Liver (tissue), 9 donors: ENCODE results near the gene SLC46A1. TPM values are rescaled to one million over a fixed set of nuclear protein-coding genes. Genes with fewer than 3 reads are reported as not detected.

ENCODE experiments used
- DNase-seq: peaks from one replicate; pipeline ENCODE4 v3.0.0-alpha.2; 2017; ENCODE audit warnings: low spot score
- H3K27ac ChIP-seq, 2 donors: one replicate each; pipeline ENCODE4 v1.7.0; 2013; ENCODE audit warnings: inconsistent platforms in 2 of 2, low read length in 2 of 2, control low read depth in 1 of 2, low read depth in 1 of 2, mild to moderate bottlenecking in 1 of 2
- H3K27me3 ChIP-seq, 4 donors: one replicate each; pipeline versions ENCODE4 v1.6.1 to v1.7.0; 2013; ENCODE audit warnings: low read length in 3 of 4, inconsistent platforms in 1 of 4, mild to moderate bottlenecking in 1 of 4, moderate library complexity in 1 of 4; ENCODE audit not compliant: control insufficient read depth in 4 of 4, insufficient read depth in 4 of 4
- H3K36me3 ChIP-seq, 4 donors: one replicate each; pipeline versions ENCODE4 v1.6.1 to v1.7.0; 2013; ENCODE audit warnings: low read length in 3 of 4, mild to moderate bottlenecking in 3 of 4, low read depth in 1 of 4, moderate library complexity in 1 of 4; ENCODE audit not compliant: control insufficient read depth in 4 of 4, insufficient read depth in 3 of 4
- H3K4me1 ChIP-seq, 4 donors: one replicate each; pipeline versions ENCODE4 v1.6.1 to v1.7.0; 2013; ENCODE audit warnings: low read length in 3 of 4, mild to moderate bottlenecking in 3 of 4, moderate library complexity in 1 of 4; ENCODE audit not compliant: control insufficient read depth in 4 of 4, insufficient read depth in 4 of 4
- H3K4me3 ChIP-seq, 3 donors: one replicate each; pipeline versions ENCODE4 v1.6.1 to v1.7.0; 2013; ENCODE audit warnings: low read length in 3 of 3, control low read depth in 1 of 3, low read depth in 1 of 3, mild to moderate bottlenecking in 1 of 3
- H3K9ac ChIP-seq, 2 donors: one replicate each; pipeline ENCODE4 v1.7.0; 2013; ENCODE audit warnings: low read length in 2 of 2, mild to moderate bottlenecking in 2 of 2, moderate library complexity in 2 of 2, control low read depth in 1 of 2, low read depth in 1 of 2
- H3K9me3 ChIP-seq, 4 donors: one replicate each; pipeline versions ENCODE4 v1.6.1 to v1.7.0; 2013; ENCODE audit warnings: low read length in 3 of 4; ENCODE audit not compliant: control insufficient read depth in 4 of 4
- ATF3 ChIP-seq: IDR thresholded peaks from 2 replicates; pipeline ENCODE4 v1.6.1; 2016; ENCODE audit warnings: antibody characterized with exemption
- CTCF ChIP-seq: fragments of 150-350 bp; IDR thresholded peaks from 2 replicates; pipeline ENCODE4 v1.5.1; 2017; ENCODE audit warnings: improper control_type of control experiment, low read depth, low read length; ENCODE audit not compliant: missing input control
- EGR1 ChIP-seq, 2 donors: IDR thresholded peaks; 2 replicates each; pipeline ENCODE4 v1.6.1; 2016 to 2018; ENCODE audit warnings: antibody characterized with exemption in 2 of 2, low read depth in 2 of 2
- FOXA1 ChIP-seq: IDR thresholded peaks from 2 replicates; pipeline ENCODE4 v1.6.1; 2016; ENCODE audit warnings: antibody characterized with exemption
- FOXA2 ChIP-seq: IDR thresholded peaks from 2 replicates; pipeline ENCODE4 v1.6.1; 2016; ENCODE audit warnings: antibody characterized with exemption
- GABPA ChIP-seq, 2 donors: IDR thresholded peaks in 1 of 2; conservative IDR thresholded peaks in 1 of 2; 2 replicates each; pipeline ENCODE4 v1.6.1; 2016; ENCODE audit warnings: antibody characterized with exemption in 2 of 2, mild to moderate bottlenecking in 1 of 2, moderate library complexity in 1 of 2
- HNF4A ChIP-seq, 2 donors: conservative IDR thresholded peaks; 2 replicates each; pipeline ENCODE4 v1.6.1; 2016; ENCODE audit warnings: antibody characterized with exemption in 2 of 2, mild to moderate bottlenecking in 2 of 2
- JUND ChIP-seq, 2 donors: IDR thresholded peaks; 2 replicates each; pipeline ENCODE4 v1.6.1; 2016; ENCODE audit warnings: antibody characterized with exemption in 2 of 2
- NR2F2 ChIP-seq: IDR thresholded peaks from 2 replicates; pipeline ENCODE4 v1.6.1; 2016; ENCODE audit warnings: antibody characterized with exemption
- RAD21 ChIP-seq, 2 donors: IDR thresholded peaks; 2 replicates each; pipeline ENCODE4 v1.6.1; 2016; ENCODE audit warnings: antibody characterized with exemption in 2 of 2, mild to moderate bottlenecking in 2 of 2
- REST ChIP-seq: IDR thresholded peaks from 2 replicates; pipeline ENCODE4 v1.6.1; 2016; ENCODE audit warnings: antibody characterized with exemption, mild to moderate bottlenecking
- RXRA ChIP-seq, 2 donors: IDR thresholded peaks; 2 replicates each; pipeline ENCODE4 v1.6.1; 2017 to 2018; ENCODE audit warnings: antibody characterized with exemption in 2 of 2, mild to moderate bottlenecking in 1 of 2
- SP1 ChIP-seq: IDR thresholded peaks from 2 replicates; pipeline ENCODE4 v1.6.1; 2018; ENCODE audit warnings: antibody characterized with exemption, mild to moderate bottlenecking
- YY1 ChIP-seq: IDR thresholded peaks from 2 replicates; pipeline ENCODE4 v1.6.1; 2016; ENCODE audit warnings: antibody characterized with exemption, mild to moderate bottlenecking
- ZBTB33 ChIP-seq: IDR thresholded peaks from 2 replicates; pipeline ENCODE4 v1.6.1; 2016; ENCODE audit warnings: antibody characterized with exemption
- WGBS: extraction: QIAGEN DNeasy Blood & Tissue Kit; methylation state at CpG from one replicate; pipeline ENCODE4 v1.1.7; 2013; 5-methylcytosine and 5-hydroxymethylcytosine counted together
- polyA plus RNA-seq, 2 donors: library from polyadenylated mRNA; stranded (reverse) in 1 of 2; unstranded in 1 of 2; fragments of 200-250 nt in 1 of 2; fragments of >200 nt in 1 of 2; fragmentation: Nextera tagmentation in 1 of 2; extraction: Ambion mirVana in 1 of 2; gene quantifications; one replicate each; pipeline versions ENCODE4 v1.2.1 to v1.2.3, GENCODE V29; 2013 to 2015
- total RNA-seq, 2 donors: library from RNA; depleted of rRNA; stranded (reverse); fragments of >200 nt; gene quantifications; one replicate each; pipeline ENCODE4 v1.2.3, GENCODE V29; 2014
- donor health status: healthy.
- donor health status: healthy.
- donor health status: healthy.
- donor health status: healthy.
- donor health status: healthy.

The SLC46A1 gene
- total and polyA plus RNA-seq, 4 donors, result 13.6 to 47.9 (median 19.1) TPM

- no peak for TF ChIP-seq RAD21 (IDR thresholded peaks at IDR 0.05)
- TF ChIP-seq RXRA (IDR thresholded peaks at IDR 0.05), result peak in 1 of 2 donors; percentile 31
- peak in 1 of 2 donors; percentile 10 for TF ChIP-seq GABPA (IDR thresholded peaks at IDR 0.05 in 1 of 2, conservative IDR thresholded peaks at IDR 0.05 in 1 of 2)
- TF ChIP-seq FOXA1, result no peak
- no peak for TF ChIP-seq CTCF
- no peak for TF ChIP-seq FOXA2
- no peak for TF ChIP-seq JUND (IDR thresholded peaks at IDR 0.05)
- no peak for TF ChIP-seq HNF4A (conservative IDR thresholded peaks at IDR 0.05)
- TF ChIP-seq YY1, result no peak
- peak; percentile 45 to 60 for TF ChIP-seq EGR1 (IDR thresholded peaks at IDR 0.05; ENCODE audit: low read depth in 2 of 2)
- TF ChIP-seq ATF3, result no peak
- no peak for TF ChIP-seq NR2F2
- peak; percentile 57 for TF ChIP-seq REST
- peak; percentile 54 for TF ChIP-seq SP1
- no peak for TF ChIP-seq ZBTB33
- Histone ChIP-seq H3K27ac (peak within 1 kb of the TSS; percentile 62 to 75), H3K36me3 (peaks cover 3 to 12% (median 8%) of the 10 kb centered on the region in 4 donors), H3K4me3 (peak within 1 kb of the TSS in 2 of 3 donors; percentile 35 to 60), H3K9ac (peak within 1 kb of the TSS; percentile 26 to 43), H3K4me1 (peaks cover 4 to 45% (median 27%) of the 10 kb centered on the region in 4 donors), H3K27me3 (no peaks in the 10 kb centered on the region), H3K9me3 (no peaks in the 10 kb centered on the region)
- 9% methylated on average over 80 of the region's 80 CpGs for WGBS
- peak; percentile 82 for DNase-seq
Observed at GRCh38 chr17:28371245-28372202, 34.5 kb downstream of the SLC46A1 start, which contains the start of gene SARM1. SARM1 (plus strand) TSS chr17:28371694; CDS start chr17:28372033, 339 bp downstream.
